22Rv1 (cell line): ENCODE measurements around the gene MYMK.

Experiments used
- H3K27ac ChIP-seq: fragments of 450-650 bp; 2 replicates; pipeline ENCODE4 v1.5.1; 2017
- ZFX ChIP-seq: fragments of 450-650 bp; IDR thresholded peaks from 2 replicates; pipeline ENCODE4 v1.6.1; 2017; ENCODE audit warnings: antibody characterized with exemption, borderline replicate concordance
- TF ChIP-seq, protein P1 (sequence below): fragments of 450-650 bp; IDR thresholded peaks from 2 replicates; pipeline ENCODE4 v1.5.1; 2017; ENCODE audit warnings: mild to moderate bottlenecking

Gene MYMK

DNA sequence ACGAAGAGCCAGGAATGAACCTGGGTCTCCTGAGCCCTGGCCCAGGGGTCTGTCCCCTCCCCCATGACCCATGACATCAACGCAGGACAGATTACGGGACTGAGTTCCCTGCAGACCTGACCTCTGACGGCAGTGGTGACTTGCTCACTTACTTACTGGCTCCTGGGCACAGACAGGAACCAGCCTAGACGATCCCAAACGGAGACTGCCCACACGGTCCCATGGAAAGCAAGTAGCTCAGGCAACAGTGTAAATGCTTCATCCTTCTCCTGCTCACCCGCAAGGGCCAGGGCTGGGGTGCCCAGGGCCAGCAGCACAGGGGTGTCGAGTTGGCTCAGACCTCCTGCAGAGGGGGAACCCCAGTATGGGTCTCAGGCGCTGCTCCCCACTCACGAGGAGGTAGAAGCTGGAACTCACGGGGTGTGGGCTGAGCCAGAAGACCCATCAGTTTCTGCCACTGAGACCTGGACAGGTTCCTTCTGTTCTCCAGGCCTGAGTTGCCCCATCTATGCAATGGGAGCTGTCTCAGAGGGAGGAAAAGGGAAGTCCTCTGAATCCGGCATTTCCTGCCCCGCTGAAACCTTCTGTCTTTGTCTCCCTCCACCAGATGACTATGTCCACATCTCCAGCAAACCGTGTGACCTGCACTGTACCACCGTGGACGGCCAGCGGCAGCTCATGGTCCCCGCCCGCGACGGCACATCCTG is 15.4 kb upstream of the MYMK start:
- TF ChIP-seq, protein P1, sequence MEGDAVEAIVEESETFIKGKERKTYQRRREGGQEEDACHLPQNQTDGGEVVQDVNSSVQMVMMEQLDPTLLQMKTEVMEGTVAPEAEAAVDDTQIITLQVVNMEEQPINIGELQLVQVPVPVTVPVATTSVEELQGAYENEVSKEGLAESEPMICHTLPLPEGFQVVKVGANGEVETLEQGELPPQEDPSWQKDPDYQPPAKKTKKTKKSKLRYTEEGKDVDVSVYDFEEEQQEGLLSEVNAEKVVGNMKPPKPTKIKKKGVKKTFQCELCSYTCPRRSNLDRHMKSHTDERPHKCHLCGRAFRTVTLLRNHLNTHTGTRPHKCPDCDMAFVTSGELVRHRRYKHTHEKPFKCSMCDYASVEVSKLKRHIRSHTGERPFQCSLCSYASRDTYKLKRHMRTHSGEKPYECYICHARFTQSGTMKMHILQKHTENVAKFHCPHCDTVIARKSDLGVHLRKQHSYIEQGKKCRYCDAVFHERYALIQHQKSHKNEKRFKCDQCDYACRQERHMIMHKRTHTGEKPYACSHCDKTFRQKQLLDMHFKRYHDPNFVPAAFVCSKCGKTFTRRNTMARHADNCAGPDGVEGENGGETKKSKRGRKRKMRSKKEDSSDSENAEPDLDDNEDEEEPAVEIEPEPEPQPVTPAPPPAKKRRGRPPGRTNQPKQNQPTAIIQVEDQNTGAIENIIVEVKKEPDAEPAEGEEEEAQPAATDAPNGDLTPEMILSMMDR: no peak
- TF ChIP-seq ZFX: no peak
- H3K27ac ChIP-seq: no peak overlapping the region

DNA sequence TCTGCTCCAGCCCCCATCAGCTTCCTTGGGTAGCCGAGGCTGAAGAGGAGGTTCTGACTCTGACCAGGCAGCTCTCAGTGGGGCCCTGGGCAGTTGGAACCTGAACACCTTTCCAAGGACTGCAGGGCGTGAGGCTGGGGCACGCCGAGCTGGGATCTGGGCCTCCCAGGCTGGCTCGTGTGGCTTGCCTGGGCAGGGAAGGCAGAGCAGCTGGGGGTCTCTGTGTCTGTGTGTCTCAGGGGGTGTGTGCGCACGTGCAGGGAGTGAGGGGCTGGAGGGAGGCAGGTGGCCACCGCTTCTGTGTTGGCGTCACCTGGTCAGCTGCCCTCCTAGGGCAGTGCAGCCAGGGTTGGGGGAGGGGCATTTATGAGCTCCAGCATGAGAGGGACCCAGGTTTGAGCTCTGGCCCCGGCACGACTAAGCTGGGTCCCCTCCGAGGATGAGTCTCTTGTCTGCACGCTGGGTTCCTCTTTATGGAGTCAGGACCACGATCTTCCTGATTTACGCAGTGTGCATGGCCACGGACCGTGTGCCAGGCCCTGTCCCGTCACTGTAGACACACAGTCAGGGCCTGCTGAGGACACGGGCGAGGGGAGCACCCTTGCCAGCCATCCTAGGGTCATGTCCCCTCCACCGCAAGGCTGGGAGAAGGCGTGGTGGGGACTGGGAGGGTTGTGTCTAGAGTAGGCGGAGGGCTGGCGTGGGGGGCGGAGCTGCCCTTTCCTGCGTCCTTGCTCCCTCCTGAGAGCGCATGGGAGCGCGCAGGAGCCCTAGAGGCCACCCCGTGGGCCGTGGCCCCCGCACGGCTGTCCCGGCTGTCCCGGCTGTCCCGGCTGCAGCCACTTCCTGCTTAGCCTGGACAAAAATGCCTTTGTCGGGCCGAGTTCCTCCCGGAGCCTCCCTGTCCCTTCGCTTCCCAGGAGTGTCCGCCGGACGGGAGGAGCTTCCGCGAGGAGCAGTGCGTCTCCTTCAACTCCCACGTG is 14.4 kb upstream of the MYMK start:
- H3K27ac ChIP-seq: no peak overlapping the region

DNA sequence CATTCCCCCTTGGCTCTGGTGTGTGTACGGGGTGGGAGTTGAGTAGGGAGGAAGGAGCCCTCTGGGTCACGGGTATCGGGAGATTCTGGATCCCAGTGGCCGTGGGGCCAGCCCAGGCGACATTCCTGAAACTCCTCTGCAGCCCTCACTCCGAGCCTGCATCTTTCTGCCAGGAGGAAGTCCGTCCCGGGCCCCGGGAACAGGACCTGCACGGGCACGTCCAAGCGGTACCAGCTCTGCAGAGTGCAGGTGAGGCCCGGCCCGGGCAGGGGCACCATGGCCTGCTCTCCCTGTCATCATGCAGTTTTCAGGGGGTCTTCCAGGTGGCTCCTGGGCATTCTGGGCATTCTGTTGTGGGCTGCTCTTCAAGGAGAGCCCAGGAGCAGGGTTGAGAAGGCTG is 13.4 kb upstream of the MYMK start:
- H3K27ac ChIP-seq: no peak overlapping the region
- TF ChIP-seq, protein P1: no peak
- TF ChIP-seq ZFX: no peak

More for the DNA sequence above, 14.4 kb upstream of the MYMK start:
- TF ChIP-seq, protein P1: no peak
- no peak for TF ChIP-seq ZFX

DNA sequence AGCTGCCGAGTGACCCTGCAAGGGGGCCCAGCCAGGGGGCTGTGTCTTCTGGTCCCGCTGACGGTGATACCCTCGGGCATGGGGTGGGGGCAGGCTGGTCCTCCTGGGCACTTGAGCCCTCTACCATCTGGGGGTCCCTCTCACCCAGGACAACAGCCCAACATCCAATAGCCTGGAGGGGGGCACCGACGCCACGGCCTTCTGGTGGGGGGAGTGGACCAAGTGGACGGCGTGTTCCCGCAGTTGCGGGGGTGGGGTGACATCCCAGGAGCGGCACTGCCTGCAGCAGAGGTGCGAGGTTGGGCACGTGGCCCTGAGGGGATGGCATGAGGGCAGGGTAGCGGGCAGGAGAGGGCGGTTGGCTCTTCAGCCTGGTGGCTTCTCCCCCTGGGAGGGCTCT is 12.5 kb upstream of the MYMK start:
- TF ChIP-seq, protein P1: no peak
- no peak for TF ChIP-seq ZFX

DNA sequence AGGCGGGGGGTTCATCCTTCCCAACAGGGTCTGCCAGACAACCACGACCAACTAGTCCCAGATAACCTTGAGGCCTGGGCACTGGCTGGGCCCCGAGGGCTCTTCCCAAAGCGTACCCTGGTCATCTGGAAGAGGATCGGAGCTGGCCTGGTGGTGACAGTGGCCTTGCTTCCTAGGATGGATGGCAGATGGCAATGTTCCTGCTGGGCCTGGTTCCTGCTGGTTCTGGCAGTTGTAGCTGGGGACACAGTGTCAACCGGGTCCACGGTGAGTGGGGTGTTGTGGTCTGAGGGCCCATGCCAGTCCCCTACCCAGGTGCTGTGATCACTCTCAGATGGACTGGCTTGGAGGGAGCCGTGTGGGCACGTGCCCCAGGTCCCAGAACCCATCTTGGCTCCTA is 11.8 kb upstream of the MYMK start:
- H3K27ac ChIP-seq: no peak overlapping the region
- TF ChIP-seq, protein P1: no peak
- TF ChIP-seq ZFX: no peak

More for the DNA sequence above, 12.5 kb upstream of the MYMK start:
- H3K27ac ChIP-seq: no peak overlapping the region

DNA sequence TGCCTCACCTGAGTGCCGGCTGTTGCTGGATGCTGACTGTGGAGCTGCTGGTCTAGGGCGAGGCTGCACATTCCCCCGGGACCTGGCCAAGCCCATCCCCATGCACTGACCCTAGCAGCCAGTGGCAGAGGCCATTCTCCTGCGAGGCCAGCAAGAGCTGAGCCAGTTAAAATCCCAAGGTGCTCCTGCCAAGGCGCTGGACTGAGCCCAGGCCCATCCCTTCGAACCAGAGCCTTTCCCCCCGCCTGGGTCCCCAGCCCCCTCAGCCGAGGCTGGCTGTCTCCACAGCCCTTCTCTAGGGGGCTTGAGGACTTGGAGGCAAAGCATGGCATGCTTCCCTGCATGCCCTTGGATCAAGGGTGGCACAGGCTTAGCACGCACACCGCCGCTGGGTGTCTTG is 11.3 kb upstream of the MYMK start:
- TF ChIP-seq ZFX: no peak
- TF ChIP-seq, protein P1: no peak
- H3K27ac ChIP-seq: no peak overlapping the region
